SK-N-SH (cell line): ENCODE results near the gene SULT1C3. TPM values are rescaled to one million over a fixed set of nuclear protein-coding genes. Genes with fewer than 3 reads are reported as not detected.

Source experiments
- CTCF ChIA-PET: fragments of 300-600, 350-600 bp; formaldehyde crosslinking; extraction: SDS; loops from one replicate; lab custom pipeline; 2021; lab: Yijun Ruan, JAX
- POLR2A ChIA-PET: fragments of 350-600 bp; sonication (Branson Sonifier 250); formaldehyde crosslinking; extraction: SDS; loops from one replicate; lab custom pipeline; 2020; ENCODE audit warnings: antibody characterized with exemption, inconsistent platforms; lab: Yijun Ruan, JAX
- DNase-seq: peaks from one replicate; pipeline ENCODE4 v3.0.0; 2012
- H2AFZ ChIP-seq: fragments of 200-600 bp; sonication (generic); 2 replicates; pipeline ENCODE4 v1.8.1; 2016; ENCODE audit warnings: antibody characterized with exemption, mild to moderate bottlenecking, low read depth
- H3F3A ChIP-seq: fragments of 200-600 bp; sonication (generic); replicated peaks from 2 replicates; pipeline ENCODE3; 2016; ENCODE audit warnings: antibody characterized with exemption, mild to moderate bottlenecking; ENCODE audit not compliant: insufficient read depth
- H3K27ac ChIP-seq, 2 experiments: fragments of 200-500 bp in 1 of 2; fragments of 200-600 bp in 1 of 2; sonication (Bioruptor generic) in 1 of 2; sonication (generic), shearing (Covaris generic) in 1 of 2; 2 replicates each; pipeline versions ENCODE4 v1.5.1 to v1.6.1; 2014 to 2016; ENCODE audit warnings: low read depth in 2 of 2, inconsistent platforms in 1 of 2, low read length in 1 of 2, mild to moderate bottlenecking in 1 of 2, mixed read lengths in 1 of 2
- H3K27me3 ChIP-seq: fragments of 200-600 bp; sonication (generic), shearing (Covaris generic); 2 replicates; pipeline ENCODE4 v1.6.1; 2016; ENCODE audit warnings: mixed run types; ENCODE audit not compliant: insufficient read depth
- H3K36me3 ChIP-seq, 2 experiments: fragments of 200-500 bp in 1 of 2; fragments of 200-600 bp in 1 of 2; sonication (Bioruptor generic) in 1 of 2; sonication (generic) in 1 of 2; replicated peaks in 1 of 2; 2 replicates each; pipeline versions ENCODE3 to v1.5.1; 2014 to 2016; ENCODE audit warnings: low read length in 1 of 2, mild to moderate bottlenecking in 1 of 2; ENCODE audit not compliant: insufficient read depth in 2 of 2, control insufficient read depth in 1 of 2
- H3K4me1 ChIP-seq, 2 experiments: fragments of 200-500 bp in 1 of 2; fragments of 200-600 bp in 1 of 2; sonication (Bioruptor generic) in 1 of 2; sonication (generic), shearing (Covaris generic) in 1 of 2; 2 replicates each; pipeline versions ENCODE4 v1.5.1 to v1.6.1; 2014 to 2016; ENCODE audit warnings: low read depth in 1 of 2, low read length in 1 of 2, mixed run types in 1 of 2; ENCODE audit not compliant: insufficient read depth in 2 of 2, control insufficient read depth in 1 of 2
- H3K4me2 ChIP-seq: fragments of 200-600 bp; sonication (generic), shearing (Covaris generic); 2 replicates; pipeline ENCODE4 v1.6.1; 2017; ENCODE audit warnings: mixed run types
- H3K4me3 ChIP-seq, 2 experiments: fragments of 200-500 bp in 1 of 2; fragments of 200-600 bp in 1 of 2; sonication (Bioruptor generic) in 1 of 2; sonication (generic), shearing (Covaris generic) in 1 of 2; 2 replicates each; pipeline versions ENCODE4 v1.5.1 to v1.8.1; 2014 to 2016; ENCODE audit warnings: low read depth in 2 of 2, inconsistent platforms in 1 of 2, low read length in 1 of 2, mild to moderate bottlenecking in 1 of 2, mixed read lengths in 1 of 2, moderate library complexity in 1 of 2
- H3K79me2 ChIP-seq: fragments of 200-600 bp; sonication (generic); 2 replicates; pipeline ENCODE4 v1.8.1; 2017; ENCODE audit warnings: mild to moderate bottlenecking; ENCODE audit not compliant: insufficient read depth
- H3K9ac ChIP-seq: fragments of 200-600 bp; sonication (generic); 2 replicates; pipeline ENCODE4 v1.6.1; 2017; ENCODE audit warnings: mixed run types
- H3K9me2 ChIP-seq: fragments of 200-600 bp; sonication (generic); 2 replicates; pipeline ENCODE4 v1.6.1; 2017; ENCODE audit warnings: mixed run types
- H3K9me3 ChIP-seq: fragments of 200-600 bp; sonication (generic); 2 replicates; pipeline ENCODE4 v1.6.1; 2017; ENCODE audit warnings: mixed run types, mild to moderate bottlenecking, moderate library complexity
- H4K20me1 ChIP-seq: fragments of 200-600 bp; sonication (generic); 2 replicates; pipeline ENCODE4 v1.6.1; 2017; ENCODE audit warnings: mild to moderate bottlenecking, mixed run types; ENCODE audit not compliant: insufficient read depth
- FOXM1 ChIP-seq: IDR thresholded peaks from 2 replicates; pipeline ENCODE4 v1.4.0; 2012; ENCODE audit warnings: low read depth, mild to moderate bottlenecking
- GATA2 ChIP-seq: sonication (generic); formaldehyde crosslinking; IDR thresholded peaks from 2 replicates; pipeline ENCODE4 v1.5.0; 2020; ENCODE audit warnings: mild to moderate bottlenecking, missing genetic modification reagents
- MEF2A ChIP-seq: IDR thresholded peaks from 2 replicates; pipeline ENCODE4 v1.4.0; 2012; ENCODE audit warnings: low read depth, borderline replicate concordance
- MXI1 ChIP-seq: IDR thresholded peaks from 2 replicates; pipeline ENCODE4 v1.6.1; 2012; ENCODE audit warnings: mild to moderate bottlenecking, low read depth, low read length, improper control_type of control experiment
- POLR2AphosphoS5 ChIP-seq: IDR thresholded peaks from 2 replicates; pipeline ENCODE4 v1.6.1; 2012; ENCODE audit warnings: low read depth, low read length
- RAD21 ChIP-seq: IDR thresholded peaks from 2 replicates; pipeline ENCODE4 v1.6.1; 2012; ENCODE audit warnings: mild to moderate bottlenecking, low read length
- RCOR1 ChIP-seq: fragments of 150-350 bp; IDR thresholded peaks from 2 replicates; pipeline ENCODE4 v1.6.1; 2017; ENCODE audit warnings: antibody characterized with exemption, low read length
- RFX5 ChIP-seq: IDR thresholded peaks from 2 replicates; pipeline ENCODE4 v1.6.1; 2012; ENCODE audit warnings: mild to moderate bottlenecking, improper control_type of control experiment, low read length
- RXRA ChIP-seq: IDR thresholded peaks from 2 replicates; pipeline ENCODE4 v1.4.0; 2012; ENCODE audit warnings: low read depth, mild to moderate bottlenecking, borderline replicate concordance
- SIN3A ChIP-seq: IDR thresholded peaks from 2 replicates; pipeline ENCODE4 v1.6.1; 2012; ENCODE audit warnings: low read depth, mild to moderate bottlenecking, low read length, moderate library complexity, borderline replicate concordance
- SMC3 ChIP-seq: IDR thresholded peaks from 2 replicates; pipeline ENCODE4 v1.6.1; 2012; ENCODE audit warnings: low read depth, low read length, improper control_type of control experiment
- TEAD4 ChIP-seq: IDR thresholded peaks from 2 replicates; pipeline ENCODE4 v1.4.0; 2012; ENCODE audit warnings: mild to moderate bottlenecking, borderline replicate concordance; ENCODE audit not compliant: insufficient read depth
- YY1 ChIP-seq: IDR thresholded peaks from 2 replicates; pipeline ENCODE4 v1.4.0; 2012; ENCODE audit warnings: low read depth, mild to moderate bottlenecking
- WGBS: methylation state at CpG from one replicate; pipeline ENCODE4 v1.1.6; 2017; ENCODE audit warnings: low lambda C conversion rate; 5-methylcytosine and 5-hydroxymethylcytosine counted together
- polyA plus RNA-seq, 3 experiments: library from polyadenylated mRNA; depleted of rRNA; stranded (reverse); fragments of >200 nt; gene quantifications; 2 replicates each; pipeline ENCODE4 v1.2.3, GENCODE V29; 2012
- TF ChIP-seq, protein P1 (sequence below): IDR thresholded peaks from 2 replicates; pipeline ENCODE4 v1.4.0; 2012; ENCODE audit warnings: low read depth, borderline replicate concordance
- TF ChIP-seq, protein P2 (sequence below): IDR thresholded peaks from 2 replicates; pipeline ENCODE4 v1.6.1; 2012; ENCODE audit warnings: mild to moderate bottlenecking, low read depth, low read length, moderate library complexity

SULT1C3 gene
- polyA plus RNA-seq, 1 of the 3 experiments (the other 2 are of a cell fraction), result not detected

DNA sequence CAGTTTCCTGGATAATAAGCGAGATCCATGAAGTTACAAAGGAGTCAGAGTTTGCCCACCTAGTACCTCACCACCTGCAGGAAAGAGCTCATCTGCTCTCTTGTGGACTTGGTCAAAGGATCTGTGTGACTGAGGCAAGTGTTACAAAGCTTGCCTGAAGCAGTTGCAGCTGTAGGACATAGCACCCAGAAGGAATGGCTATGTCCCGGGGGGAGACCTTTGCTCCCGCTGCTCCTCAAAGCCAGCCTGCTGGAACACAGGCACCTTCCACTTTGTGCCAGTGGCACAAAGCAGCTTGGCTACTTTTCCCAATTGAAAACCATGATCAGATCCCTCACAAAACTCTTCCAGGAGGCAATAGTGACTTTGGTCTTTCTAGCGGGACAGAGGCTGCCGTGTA, 45.8 kb downstream of the SULT1C3 start:
- WGBS, result 82% methylated on average over 5 of the region's 5 CpGs
- Histone ChIP-seq H3K36me3 (no peaks in the 10 kb centered on the region), H3K9me2 (no peaks in the 10 kb centered on the region), H3K4me1 (no peaks in the 10 kb centered on the region), H3K9me3 (no peaks in the 10 kb centered on the region), H3K4me2 (no peak overlapping the region), H3K27me3 (no peaks in the 10 kb centered on the region), H4K20me1 (no peaks in the 10 kb centered on the region), H3K4me3 (no peak overlapping the region), H2AFZ (no peak overlapping the region), H3K27ac (no peak overlapping the region), H3F3A (no peaks in the 10 kb centered on the region), H3K79me2 (no peaks in the 10 kb centered on the region), H3K9ac (no peak overlapping the region)
- ChIA-PET CTCF (no interaction called here), POLR2A (no interaction called here)
- DNase-seq, result no peak
- TF ChIP-seq YY1, result no peak
- TF ChIP-seq, protein P1, sequence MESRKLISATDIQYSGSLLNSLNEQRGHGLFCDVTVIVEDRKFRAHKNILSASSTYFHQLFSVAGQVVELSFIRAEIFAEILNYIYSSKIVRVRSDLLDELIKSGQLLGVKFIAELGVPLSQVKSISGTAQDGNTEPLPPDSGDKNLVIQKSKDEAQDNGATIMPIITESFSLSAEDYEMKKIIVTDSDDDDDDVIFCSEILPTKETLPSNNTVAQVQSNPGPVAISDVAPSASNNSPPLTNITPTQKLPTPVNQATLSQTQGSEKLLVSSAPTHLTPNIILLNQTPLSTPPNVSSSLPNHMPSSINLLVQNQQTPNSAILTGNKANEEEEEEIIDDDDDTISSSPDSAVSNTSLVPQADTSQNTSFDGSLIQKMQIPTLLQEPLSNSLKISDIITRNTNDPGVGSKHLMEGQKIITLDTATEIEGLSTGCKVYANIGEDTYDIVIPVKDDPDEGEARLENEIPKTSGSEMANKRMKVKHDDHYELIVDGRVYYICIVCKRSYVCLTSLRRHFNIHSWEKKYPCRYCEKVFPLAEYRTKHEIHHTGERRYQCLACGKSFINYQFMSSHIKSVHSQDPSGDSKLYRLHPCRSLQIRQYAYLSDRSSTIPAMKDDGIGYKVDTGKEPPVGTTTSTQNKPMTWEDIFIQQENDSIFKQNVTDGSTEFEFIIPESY, result no peak
- TF ChIP-seq RCOR1, result no peak
- no peak for TF ChIP-seq RAD21
- TF ChIP-seq FOXM1, result no peak
- TF ChIP-seq MXI1, result no peak
- no peak for TF ChIP-seq SIN3A
- TF ChIP-seq MEF2A, result no peak
- TF ChIP-seq SMC3, result no peak
- no peak for TF ChIP-seq RFX5
- TF ChIP-seq, protein P2, sequence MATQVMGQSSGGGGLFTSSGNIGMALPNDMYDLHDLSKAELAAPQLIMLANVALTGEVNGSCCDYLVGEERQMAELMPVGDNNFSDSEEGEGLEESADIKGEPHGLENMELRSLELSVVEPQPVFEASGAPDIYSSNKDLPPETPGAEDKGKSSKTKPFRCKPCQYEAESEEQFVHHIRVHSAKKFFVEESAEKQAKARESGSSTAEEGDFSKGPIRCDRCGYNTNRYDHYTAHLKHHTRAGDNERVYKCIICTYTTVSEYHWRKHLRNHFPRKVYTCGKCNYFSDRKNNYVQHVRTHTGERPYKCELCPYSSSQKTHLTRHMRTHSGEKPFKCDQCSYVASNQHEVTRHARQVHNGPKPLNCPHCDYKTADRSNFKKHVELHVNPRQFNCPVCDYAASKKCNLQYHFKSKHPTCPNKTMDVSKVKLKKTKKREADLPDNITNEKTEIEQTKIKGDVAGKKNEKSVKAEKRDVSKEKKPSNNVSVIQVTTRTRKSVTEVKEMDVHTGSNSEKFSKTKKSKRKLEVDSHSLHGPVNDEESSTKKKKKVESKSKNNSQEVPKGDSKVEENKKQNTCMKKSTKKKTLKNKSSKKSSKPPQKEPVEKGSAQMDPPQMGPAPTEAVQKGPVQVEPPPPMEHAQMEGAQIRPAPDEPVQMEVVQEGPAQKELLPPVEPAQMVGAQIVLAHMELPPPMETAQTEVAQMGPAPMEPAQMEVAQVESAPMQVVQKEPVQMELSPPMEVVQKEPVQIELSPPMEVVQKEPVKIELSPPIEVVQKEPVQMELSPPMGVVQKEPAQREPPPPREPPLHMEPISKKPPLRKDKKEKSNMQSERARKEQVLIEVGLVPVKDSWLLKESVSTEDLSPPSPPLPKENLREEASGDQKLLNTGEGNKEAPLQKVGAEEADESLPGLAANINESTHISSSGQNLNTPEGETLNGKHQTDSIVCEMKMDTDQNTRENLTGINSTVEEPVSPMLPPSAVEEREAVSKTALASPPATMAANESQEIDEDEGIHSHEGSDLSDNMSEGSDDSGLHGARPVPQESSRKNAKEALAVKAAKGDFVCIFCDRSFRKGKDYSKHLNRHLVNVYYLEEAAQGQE, result no peak
- no peak for TF ChIP-seq TEAD4
- no peak for TF ChIP-seq RXRA
- no peak for TF ChIP-seq GATA2 (CRISPR knock-in tag)
- no peak for TF ChIP-seq POLR2AphosphoS5
